Measurements from ENCODE around the gene DOCK10.

- TF ChIP-seq BRCA1 (IDR thresholded peaks at IDR 0.05; ENCODE audit: low read depth, low read length), result no peak
- TF ChIP-seq NBN (IDR thresholded peaks at IDR 0.05), result no peak
- no peak for TF ChIP-seq JUND (IDR thresholded peaks at IDR 0.05; ENCODE audit: low read depth, low read length)
- no peak for TF ChIP-seq HDAC2 (IDR thresholded peaks at IDR 0.05)
- TF ChIP-seq, protein P1, sequence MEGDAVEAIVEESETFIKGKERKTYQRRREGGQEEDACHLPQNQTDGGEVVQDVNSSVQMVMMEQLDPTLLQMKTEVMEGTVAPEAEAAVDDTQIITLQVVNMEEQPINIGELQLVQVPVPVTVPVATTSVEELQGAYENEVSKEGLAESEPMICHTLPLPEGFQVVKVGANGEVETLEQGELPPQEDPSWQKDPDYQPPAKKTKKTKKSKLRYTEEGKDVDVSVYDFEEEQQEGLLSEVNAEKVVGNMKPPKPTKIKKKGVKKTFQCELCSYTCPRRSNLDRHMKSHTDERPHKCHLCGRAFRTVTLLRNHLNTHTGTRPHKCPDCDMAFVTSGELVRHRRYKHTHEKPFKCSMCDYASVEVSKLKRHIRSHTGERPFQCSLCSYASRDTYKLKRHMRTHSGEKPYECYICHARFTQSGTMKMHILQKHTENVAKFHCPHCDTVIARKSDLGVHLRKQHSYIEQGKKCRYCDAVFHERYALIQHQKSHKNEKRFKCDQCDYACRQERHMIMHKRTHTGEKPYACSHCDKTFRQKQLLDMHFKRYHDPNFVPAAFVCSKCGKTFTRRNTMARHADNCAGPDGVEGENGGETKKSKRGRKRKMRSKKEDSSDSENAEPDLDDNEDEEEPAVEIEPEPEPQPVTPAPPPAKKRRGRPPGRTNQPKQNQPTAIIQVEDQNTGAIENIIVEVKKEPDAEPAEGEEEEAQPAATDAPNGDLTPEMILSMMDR (IDR thresholded peaks at IDR 0.05 in 2 of 3, conservative IDR thresholded peaks at IDR 0.05 in 1 of 3; ENCODE audit: control insufficient read depth in 2 of 3, extremely low read depth in 1 of 3, insufficient read depth in 1 of 3, low read depth in 3 of 3, low read length in 3 of 3), result no peak
- TF ChIP-seq EP300 (IDR thresholded peaks at IDR 0.05; ENCODE audit: borderline replicate concordance in 1 of 2, control insufficient read depth in 1 of 2, low read depth in 2 of 2, low read length in 2 of 2), result no peak
- no peak for TF ChIP-seq POLR2AphosphoS5 (IDR thresholded peaks at IDR 0.05; ENCODE audit: low read length)
- TF ChIP-seq, protein P2, sequence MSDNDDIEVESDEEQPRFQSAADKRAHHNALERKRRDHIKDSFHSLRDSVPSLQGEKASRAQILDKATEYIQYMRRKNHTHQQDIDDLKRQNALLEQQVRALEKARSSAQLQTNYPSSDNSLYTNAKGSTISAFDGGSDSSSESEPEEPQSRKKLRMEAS (IDR thresholded peaks at IDR 0.05; ENCODE audit: low read depth, low read length), result no peak
- TF ChIP-seq NFYB (IDR thresholded peaks at IDR 0.05; ENCODE audit: insufficient read depth, low read depth, low read length), result no peak
- no peak for TF ChIP-seq CBX3 (IDR thresholded peaks at IDR 0.05; ENCODE audit: borderline replicate concordance, low read depth)
Measured at GRCh38 chr2:224910574-224910925, 131.7 kb downstream of the DOCK10 start.
